ENCODE results near the gene PRRC2B. TPM values are rescaled to one million over a fixed set of nuclear protein-coding genes. Genes with fewer than 3 reads are reported as not detected.

The PRRC2B gene
- total and polyA plus RNA-seq, 2 of the 13 experiments (the other 11 are each of a cell fraction or from before 2014, with no cell fraction given), result 20.8 to 37.4 TPM

- no peak for DNase-seq (ENCODE audit: low spot score)
- no TSS peak for BruUV-seq (replicated peaks)
- Histone ChIP-seq H3K9me3 (ENCODE audit: low read length) (no peaks in the 10 kb centered on the region), H3K79me2 (ENCODE audit: insufficient read depth, low read length) (peaks cover 93% of the 10 kb centered on the region), H3K4me1 (ENCODE audit: insufficient read depth, low read length) (peaks cover 93% of the 10 kb centered on the region), H3K4me2 (ENCODE audit: low read depth, low read length) (no peak overlapping the region), H3K4me3 (replicated peaks in 1 of 3; ENCODE audit: insufficient read depth in 1 of 3, low read depth in 2 of 3, low read length in 3 of 3) (no peak overlapping the region), H2AFZ (ENCODE audit: low read length) (no peak overlapping the region), H3K27ac (ENCODE audit: extremely low read length, insufficient read depth, low read length) (no peak overlapping the region), H3K9ac (ENCODE audit: insufficient read depth, low read depth, low read length) (no peak overlapping the region), H4K20me1 (ENCODE audit: insufficient read depth, low read length) (peaks cover 85% of the 10 kb centered on the region), H3K36me3 (replicated peaks in 1 of 2; ENCODE audit: control insufficient read depth in 1 of 2, insufficient read depth in 2 of 2, low read length in 2 of 2) (peaks cover 3 to 10% of the 10 kb centered on the region in 2 experiments; a peak in 3 of 5 replicates), H3K27me3 (ENCODE audit: control insufficient read depth in 1 of 2, insufficient read depth in 2 of 2, low read length in 2 of 2) (no peaks in the 10 kb centered on the region)
- ChIA-PET POLR2A (no interaction called here), CTCF (ENCODE audit: low intra/inter-chr PET ratio, low total read pairs) (no interaction called here)
- intact Hi-C loops (cut with micrococcal nuclease; ENCODE audit: unreplicated experiment) (no loop called here), in situ Hi-C loops (cut with HindIII; ENCODE audit: extremely low pct_ligation_motif_present, low pct_unique_long_range_greater_than_20kb) (no loop called here)
- FAIRE-seq, result no peak
- ATAC-seq, result no peak
- TF ChIP-seq GFI1 (CRISPR knock-in tag; IDR thresholded peaks at IDR 0.05; ENCODE audit: borderline replicate concordance) (no peak), ZNF564 (CRISPR knock-in tag; IDR thresholded peaks at IDR 0.05) (no peak), ZNF781 (CRISPR knock-in tag; IDR thresholded peaks at IDR 0.05; ENCODE audit: borderline replicate concordance, not compliant biosample characterization) (no peak), PRDM15 (CRISPR knock-in tag; IDR thresholded peaks at IDR 0.05) (no peak), KAT8 (CRISPR knock-in tag; IDR thresholded peaks at IDR 0.05) (no peak), ZNF276 (CRISPR knock-in tag; IDR thresholded peaks at IDR 0.05; ENCODE audit: low read depth) (no peak), TCF12 (IDR thresholded peaks at IDR 0.05) (no peak), TCF12 (CRISPR knock-in tag; IDR thresholded peaks at IDR 0.05) (no peak)
- 94% methylated on average over 6 of the region's 6 CpGs for WGBS (ENCODE audit: low lambda C conversion rate)
These were observed 6.7 kb downstream of the PRRC2B start for GRCh38 chr9:131400627-131401026.
